GM10266 (cell line): ENCODE measurements around the gene DST.
A peak's percentile ranks its signal among the peaks of the same experiment; 100 is the strongest.

ENCODE experiments used
- DNase-seq: peaks from one replicate; pipeline ENCODE4 v3.0.0; 2012; ENCODE audit errors: extremely low spot score
- CTCF ChIP-seq: IDR thresholded peaks from 2 replicates; pipeline ENCODE4 v1.5.1; 2012; ENCODE audit warnings: mild to moderate bottlenecking, low read depth; ENCODE audit not compliant: control insufficient read depth, insufficient read depth; ENCODE audit errors: missing control alignments

Gene DST

GRCh38 chr6:56555438-56555872 is 87.2 kb downstream of the DST start:
- no peak for DNase-seq

GRCh38 chr6:56552187-56553130 is 90.2 kb downstream of the DST start:
- no peak for TF ChIP-seq CTCF
- DNase-seq, result no peak

More at GRCh38 chr6:56555438-56555872, 87.2 kb downstream of the DST start:
- no peak for TF ChIP-seq CTCF

- no peak for TF ChIP-seq CTCF
- no peak for DNase-seq
Observed at GRCh38 chr6:56551409-56552120, 91.1 kb downstream of the DST start.

GRCh38 chr6:56550301-56550700 is 92.4 kb downstream of the DST start:
- DNase-seq, result no peak
- no peak for TF ChIP-seq CTCF

GRCh38 chr6:56549014-56549413 is 93.7 kb downstream of the DST start:
- DNase-seq, result no peak
- TF ChIP-seq CTCF, result peak; percentile 21

- no peak for TF ChIP-seq CTCF
- no peak for DNase-seq
Observed at GRCh38 chr6:56547687-56548086, 95.0 kb downstream of the DST start.
